GM12801 (cell line): ENCODE results near the gene ZC3H10.

Experiments used
- TF ChIP-seq, protein P1 (sequence below): IDR thresholded peaks from one replicate; pipeline ENCODE4 v1.5.1; 2011; ENCODE audit warnings: control low read depth; ENCODE audit not compliant: insufficient read length; ENCODE audit errors: extremely low read depth

ZC3H10 gene

DNA sequence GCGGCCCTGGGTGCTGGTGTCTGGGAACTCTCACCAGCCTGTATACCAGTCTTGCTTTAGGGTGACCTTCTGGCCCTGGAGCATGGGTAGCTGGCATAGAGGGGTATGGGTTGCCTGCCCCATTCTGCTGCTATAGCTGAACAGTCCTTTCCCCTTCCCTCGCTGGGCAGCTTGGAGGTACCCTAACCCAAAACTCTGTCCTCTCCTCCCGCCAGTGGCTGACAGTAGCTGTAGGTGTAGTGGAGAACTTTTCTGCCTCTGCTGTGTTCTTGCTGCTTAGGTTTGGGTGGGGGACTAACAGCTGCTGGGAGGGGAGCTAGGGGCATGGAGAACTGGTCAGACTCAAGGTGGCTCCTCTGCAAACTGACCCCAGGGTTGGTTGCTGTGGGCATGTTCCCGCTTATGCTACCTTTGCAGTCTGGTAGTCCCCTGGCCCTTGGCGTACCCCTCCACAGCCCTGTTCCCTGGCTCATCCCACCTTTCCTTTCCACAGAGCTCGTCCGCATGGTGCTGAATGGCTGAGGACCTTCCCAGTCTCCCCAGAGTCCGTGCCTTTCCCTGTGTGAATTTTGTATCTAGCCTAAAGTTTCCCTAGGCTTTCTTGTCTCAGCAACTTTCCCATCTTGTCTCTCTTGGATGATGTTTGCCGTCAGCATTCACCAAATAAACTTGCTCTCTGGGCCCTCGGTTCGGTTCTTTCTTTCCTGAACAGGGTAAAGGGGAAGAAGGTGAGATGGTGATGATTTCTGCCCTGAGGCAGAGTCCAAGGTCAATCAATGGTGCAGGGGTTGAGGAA, 43.0 kb downstream of the ZC3H10 start:
- TF ChIP-seq, protein P1, sequence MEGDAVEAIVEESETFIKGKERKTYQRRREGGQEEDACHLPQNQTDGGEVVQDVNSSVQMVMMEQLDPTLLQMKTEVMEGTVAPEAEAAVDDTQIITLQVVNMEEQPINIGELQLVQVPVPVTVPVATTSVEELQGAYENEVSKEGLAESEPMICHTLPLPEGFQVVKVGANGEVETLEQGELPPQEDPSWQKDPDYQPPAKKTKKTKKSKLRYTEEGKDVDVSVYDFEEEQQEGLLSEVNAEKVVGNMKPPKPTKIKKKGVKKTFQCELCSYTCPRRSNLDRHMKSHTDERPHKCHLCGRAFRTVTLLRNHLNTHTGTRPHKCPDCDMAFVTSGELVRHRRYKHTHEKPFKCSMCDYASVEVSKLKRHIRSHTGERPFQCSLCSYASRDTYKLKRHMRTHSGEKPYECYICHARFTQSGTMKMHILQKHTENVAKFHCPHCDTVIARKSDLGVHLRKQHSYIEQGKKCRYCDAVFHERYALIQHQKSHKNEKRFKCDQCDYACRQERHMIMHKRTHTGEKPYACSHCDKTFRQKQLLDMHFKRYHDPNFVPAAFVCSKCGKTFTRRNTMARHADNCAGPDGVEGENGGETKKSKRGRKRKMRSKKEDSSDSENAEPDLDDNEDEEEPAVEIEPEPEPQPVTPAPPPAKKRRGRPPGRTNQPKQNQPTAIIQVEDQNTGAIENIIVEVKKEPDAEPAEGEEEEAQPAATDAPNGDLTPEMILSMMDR, result no peak

DNA sequence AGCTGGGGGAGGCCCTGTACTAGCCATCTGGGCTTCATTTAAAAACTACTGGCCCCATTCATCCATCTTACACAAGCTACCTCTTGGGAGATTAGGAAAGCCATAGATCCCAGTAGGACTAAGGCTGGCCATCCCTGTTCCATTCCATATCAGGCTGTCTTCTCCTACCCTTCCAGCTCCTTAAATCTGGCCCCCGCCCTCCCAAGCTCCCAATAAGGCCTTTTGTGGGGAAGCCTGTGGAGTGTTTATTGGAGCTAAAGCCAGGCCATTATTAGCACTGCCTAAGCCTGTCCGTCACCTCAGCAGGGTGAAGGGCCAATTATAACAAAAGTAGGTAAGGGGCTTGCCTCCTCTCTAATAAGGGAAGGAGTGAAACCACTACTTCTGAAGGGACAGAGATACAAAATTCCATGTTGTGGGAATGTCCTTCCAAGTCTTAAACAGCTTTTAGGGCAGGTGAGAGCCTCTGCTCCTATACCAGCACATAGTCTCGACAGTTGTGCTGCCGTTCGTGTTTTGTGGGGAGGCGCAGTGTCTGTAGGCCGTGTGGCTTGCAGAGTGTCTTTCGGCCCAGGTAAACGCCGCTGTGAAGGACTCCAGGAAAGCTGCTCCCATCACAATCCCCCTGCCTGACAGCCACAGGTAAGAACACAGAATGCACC, 43.8 kb downstream of the ZC3H10 start:
- TF ChIP-seq, protein P1, result no peak

DNA sequence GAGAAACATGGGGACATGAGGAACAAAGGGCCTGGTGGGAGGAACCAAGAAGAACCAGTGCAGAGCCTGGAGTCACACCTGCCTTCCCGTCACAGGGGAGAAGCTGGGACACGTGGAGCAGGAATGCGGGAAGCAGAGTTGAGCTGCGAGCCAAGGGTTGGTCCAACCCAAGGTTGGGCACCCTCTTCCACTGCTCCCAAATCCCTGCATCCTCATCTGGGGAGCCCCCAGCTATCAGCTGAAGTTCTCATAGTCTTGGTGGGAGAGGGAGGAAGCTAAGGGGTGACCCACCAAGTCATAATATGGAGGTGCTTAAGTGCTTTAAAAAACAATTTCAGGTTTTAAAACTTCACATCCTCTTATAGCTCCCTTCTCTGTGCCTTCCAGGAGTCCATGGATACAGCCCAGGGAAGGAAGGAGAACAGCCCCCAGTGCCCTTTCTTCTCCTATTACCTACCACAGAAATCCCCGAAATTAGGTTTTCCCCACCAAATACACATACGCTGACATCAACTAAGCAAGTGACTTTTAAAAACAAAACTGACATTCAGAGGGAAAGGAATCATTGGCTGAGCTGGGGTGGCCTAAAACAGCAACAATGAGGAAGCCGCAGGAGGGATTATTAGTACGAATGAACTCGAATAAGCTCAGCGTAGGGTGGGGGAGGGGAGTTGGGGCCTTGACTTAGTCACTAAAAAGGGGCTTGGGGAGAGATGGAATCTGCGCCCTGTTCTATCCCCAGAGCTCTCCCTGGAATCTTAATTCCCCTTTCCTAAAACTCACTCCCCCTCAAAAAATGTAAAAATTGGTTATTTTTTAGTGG, 44.6 kb downstream of the ZC3H10 start:
- TF ChIP-seq, protein P1, result no peak

DNA sequence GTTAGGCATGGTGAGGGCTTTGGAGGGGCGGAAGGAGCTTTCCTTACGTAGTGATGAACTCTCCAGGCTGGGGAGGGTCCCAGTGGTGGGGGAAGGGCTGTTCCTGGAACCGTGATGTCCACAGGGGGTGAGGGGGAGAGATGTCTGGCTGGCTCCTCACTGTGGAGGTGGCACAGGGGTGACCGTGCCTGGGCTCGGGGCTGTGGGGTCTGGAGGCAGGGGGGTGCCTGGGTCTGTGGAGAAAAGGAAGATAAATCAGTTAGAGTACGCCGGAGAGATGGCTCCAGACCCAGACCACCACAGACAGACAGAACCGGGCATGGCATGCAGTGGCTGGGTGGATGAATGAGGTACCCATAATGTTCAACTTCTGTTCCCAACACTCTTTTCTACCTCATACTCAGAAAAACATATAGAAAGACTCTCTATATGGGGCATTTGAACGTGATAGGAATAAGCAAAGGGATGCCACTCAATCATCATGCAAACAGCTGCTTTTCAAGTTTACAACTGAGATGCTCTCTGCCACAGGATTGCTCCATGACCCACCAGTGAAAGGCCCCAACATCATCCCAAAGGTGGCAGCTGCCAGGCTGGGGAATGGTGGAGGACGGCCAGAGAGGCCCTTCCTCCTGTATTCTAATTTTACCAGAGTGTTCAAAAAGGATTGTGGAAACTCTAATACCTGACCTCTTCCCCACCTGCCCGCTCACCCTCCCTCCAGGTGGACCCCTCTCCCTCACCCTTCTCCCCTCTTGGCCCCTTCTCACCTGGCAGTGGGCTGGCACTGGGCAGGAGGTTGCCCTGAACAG, 45.7 kb downstream of the ZC3H10 start:
- TF ChIP-seq, protein P1, result no peak

DNA sequence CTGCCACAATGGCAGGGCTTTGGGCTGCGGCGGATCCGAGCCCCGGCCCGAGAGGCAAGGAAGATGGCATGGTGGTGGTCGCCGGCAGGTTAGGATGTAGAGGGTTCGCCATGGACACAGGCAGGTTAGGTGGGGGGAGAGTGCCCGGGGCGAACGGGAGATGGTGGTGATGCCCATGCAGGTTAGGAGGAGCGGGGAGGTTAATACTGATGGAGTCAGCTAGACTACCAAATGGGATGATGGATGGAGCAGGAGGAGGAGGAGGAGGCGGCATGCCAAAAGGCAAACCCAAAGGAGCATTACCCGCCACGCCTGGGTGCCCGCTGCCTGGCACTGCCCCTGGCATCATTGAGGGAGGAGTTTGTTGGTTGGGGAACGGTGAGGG, 46.3 kb downstream of the ZC3H10 start:
- TF ChIP-seq, protein P1, result no peak

DNA sequence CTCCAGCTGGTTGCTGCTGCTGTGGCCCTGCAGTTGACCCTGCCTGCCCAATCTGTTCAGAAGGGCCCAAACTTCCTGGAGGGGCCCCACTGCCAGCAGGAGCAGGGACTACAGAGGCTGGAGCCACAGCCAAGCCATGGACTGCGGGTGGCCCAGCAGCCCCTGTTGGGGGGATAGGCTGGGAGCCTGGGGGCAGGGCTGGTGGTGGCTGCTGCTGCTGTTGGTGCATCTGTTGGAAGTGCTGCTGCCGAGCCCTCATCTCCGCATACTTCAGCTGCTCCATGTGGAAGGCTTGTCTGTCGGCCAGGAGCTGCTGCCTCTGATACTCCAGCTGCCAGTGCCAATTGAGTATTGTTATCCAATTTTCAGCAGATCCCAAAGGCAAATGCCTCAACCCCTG, 47.3 kb downstream of the ZC3H10 start:
- TF ChIP-seq, protein P1, result no peak
